NCI-H1417 treated with DMSO at 0.1 percent for 48 hours (cell line): Measurements from ENCODE around the gene VAV2.
"Not testable (repeated sequence)": the region's sequence is repeated elsewhere in the genome, so short reads cannot be mapped to it uniquely, and the experiment has no call there.

Experiments used
- DNase-seq: peaks from one replicate; lab custom pipeline; 2025; lab: John Stamatoyannopoulos, UW

The VAV2 gene

GRCh38 chr9:133996531-133997520 lies 4.7 kb upstream of the VAV2 start:
- no peak for DNase-seq

- DNase-seq, result no peak
Measured at GRCh38 chr9:133995012-133995896, 3.1 kb upstream of the VAV2 start.

- DNase-seq, result no peak
Measured at GRCh38 chr9:133994353-133995011, 2.4 kb upstream of the VAV2 start.

GRCh38 chr9:133993635-133994253 lies 1.6 kb upstream of the VAV2 start:
- no peak for DNase-seq

GRCh38 chr9:133992780-133993634 lies 883 bp upstream of the VAV2 start:
- DNase-seq, result peak; percentile 39

- no peak for DNase-seq
Measured at GRCh38 chr9:133991214-133991921, 756 bp downstream of the VAV2 start.

- DNase-seq, result peak; percentile 7
Measured at GRCh38 chr9:133990366-133991213, 1.5 kb downstream of the VAV2 start.

GRCh38 chr9:133989625-133990365 lies 2.3 kb downstream of the VAV2 start:
- no peak for DNase-seq

- DNase-seq, result not testable (repeated sequence)
Measured at GRCh38 chr9:133988771-133989170, 3.4 kb downstream of the VAV2 start.

- no peak for DNase-seq
Measured at GRCh38 chr9:133987946-133988665, 4.0 kb downstream of the VAV2 start.

GRCh38 chr9:133987446-133987788 lies 4.7 kb downstream of the VAV2 start:
- no peak for DNase-seq

- no peak for DNase-seq
Measured at GRCh38 chr9:133986774-133987445, 5.2 kb downstream of the VAV2 start.

- no peak for DNase-seq
Measured at GRCh38 chr9:133986061-133986460, 6.1 kb downstream of the VAV2 start.

GRCh38 chr9:133982971-133983720 lies 9.0 kb downstream of the VAV2 start:
- DNase-seq, result no peak

GRCh38 chr9:133981958-133982681 lies 10.0 kb downstream of the VAV2 start:
- no peak for DNase-seq

- no peak for DNase-seq
Measured at GRCh38 chr9:133981589-133981957, 10.6 kb downstream of the VAV2 start.
